Left colon (tissue), 2 donors: ENCODE measurements around the gene TOMM7. TPM values are rescaled to one million over a fixed set of nuclear protein-coding genes. Genes with fewer than 3 reads are reported as not detected.
"Not testable (repeated sequence)": the region's sequence is repeated elsewhere in the genome, so short reads cannot be mapped to it uniquely, and the experiment has no call there.

Experiments
- ATAC-seq: fragments of 200-7000 bp; cut with Tn5 transposase; one replicate; pipeline ENCODE4 v1.9.1; 2020; ENCODE audit warnings: mild to moderate bottlenecking, moderate library complexity
- DNase-seq, 2 donors: peaks; one replicate each; pipeline ENCODE4 v3.0.0-alpha.2; 2020
- intact Hi-C, 2 donors: fragments of 100-400 bp; cut with DNase I in 1 of 2; cut with micrococcal nuclease in 1 of 2; formaldehyde crosslinking; loops; one replicate each; pipeline versions ENCODE4 v1.11.2 to v1.14.0; 2022; cut with DNase I, micrococcal nuclease
- total RNA-seq, 2 donors: library from RNA; stranded (reverse); fragmentation: NEBNext Ultra II Directional; extraction: Animal tissue kit (Norgen Biotek cat#: 25700); gene quantifications; one replicate each; pipeline ENCODE4 v1.2.1, GENCODE V29; 2021
- donor health status: DM: no; HTN: no; CAD: no.
- donor health status: DM: yes; HTN: yes; CAD: no.

TOMM7 gene
- total RNA-seq, 2 donors from 2014 or later = 207 to 251 TPM

DNA sequence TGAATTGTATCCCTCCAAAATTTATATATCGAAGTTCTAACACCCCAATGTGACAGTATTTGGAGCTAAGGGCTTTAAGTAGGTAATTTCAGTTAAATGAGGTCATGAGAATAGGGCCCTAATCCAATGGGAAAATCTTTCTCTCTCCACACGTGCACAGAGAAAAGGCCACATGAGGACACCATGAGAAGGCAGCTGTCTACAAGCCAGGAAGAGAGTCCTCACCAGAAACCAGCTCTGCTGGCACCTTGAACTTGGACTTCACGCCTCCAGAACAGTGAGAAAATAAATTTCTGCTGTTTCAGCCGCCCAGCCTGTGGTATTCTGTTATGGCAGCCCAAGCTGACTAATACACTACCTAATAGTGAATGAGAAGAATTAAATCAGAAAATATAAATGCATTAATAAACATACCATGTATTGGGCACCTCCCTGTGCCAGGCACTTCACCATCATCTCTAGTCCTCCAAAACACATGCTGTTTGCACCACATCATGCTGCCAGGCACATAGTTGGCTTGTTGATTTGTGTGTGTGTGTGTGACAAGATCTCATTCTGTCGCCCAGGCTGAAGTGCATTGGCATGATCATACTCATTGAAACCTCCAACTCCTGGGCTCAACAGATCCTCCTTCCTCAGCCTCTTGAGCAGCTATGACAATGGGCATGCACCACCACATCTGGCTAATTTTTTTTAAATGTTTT lies 9.1 kb upstream of the TOMM7 start:
- intact Hi-C loops = no loop called here
- DNase-seq (no peak), ATAC-seq (no peak)

DNA sequence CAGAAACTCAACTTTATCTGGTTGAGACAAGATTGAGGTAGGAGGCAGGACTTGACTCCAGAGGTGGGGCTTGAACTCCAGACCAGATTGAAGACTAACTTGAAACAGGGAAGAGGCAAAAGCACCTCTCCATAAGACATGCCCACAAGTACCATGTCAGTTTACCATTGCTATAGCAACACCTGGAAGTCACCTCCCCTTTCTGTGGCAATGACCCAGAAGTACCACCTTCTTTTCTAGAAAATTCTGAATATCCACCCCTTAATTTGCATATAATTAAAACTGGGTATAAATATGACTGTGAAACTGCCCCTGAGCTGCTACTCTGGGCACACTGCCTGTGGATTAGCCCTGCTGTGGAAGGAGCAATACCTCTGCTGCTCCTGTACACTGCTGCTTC lies 4.9 kb upstream of the TOMM7 start:
- ATAC-seq (no peak), DNase-seq (no peak)
- intact Hi-C loops = loop anchor here in 1 of 2 donors (10.0 kb wide), 1 partner anchor 187 kb away; the partner anchor contains the start of gene HYCC1

DNA sequence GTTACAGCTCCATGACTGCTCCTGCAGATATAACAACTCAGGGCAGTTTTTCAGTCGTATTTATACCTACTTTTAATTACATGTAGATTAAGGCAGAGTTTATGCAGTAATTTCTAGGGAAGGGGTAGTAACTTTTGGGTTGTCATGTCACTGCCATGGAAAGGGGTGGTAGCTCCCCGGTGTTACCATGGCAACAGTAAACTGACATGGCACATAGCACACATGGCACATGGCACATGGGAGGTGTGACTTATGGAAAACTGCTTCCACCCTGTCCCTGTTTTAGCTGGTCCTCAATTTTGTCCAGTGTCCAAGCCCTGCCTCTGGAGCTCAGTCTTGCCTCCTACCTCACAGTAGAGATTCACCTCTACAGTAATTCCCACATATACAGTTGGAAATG lies 3.9 kb upstream of the TOMM7 start:
- ATAC-seq (no peak), DNase-seq (no peak)
- intact Hi-C loops = loop anchor here in 1 of 2 donors (10.0 kb wide), 1 partner anchor 188 kb away; the partner anchor contains the start of gene HYCC1

DNA sequence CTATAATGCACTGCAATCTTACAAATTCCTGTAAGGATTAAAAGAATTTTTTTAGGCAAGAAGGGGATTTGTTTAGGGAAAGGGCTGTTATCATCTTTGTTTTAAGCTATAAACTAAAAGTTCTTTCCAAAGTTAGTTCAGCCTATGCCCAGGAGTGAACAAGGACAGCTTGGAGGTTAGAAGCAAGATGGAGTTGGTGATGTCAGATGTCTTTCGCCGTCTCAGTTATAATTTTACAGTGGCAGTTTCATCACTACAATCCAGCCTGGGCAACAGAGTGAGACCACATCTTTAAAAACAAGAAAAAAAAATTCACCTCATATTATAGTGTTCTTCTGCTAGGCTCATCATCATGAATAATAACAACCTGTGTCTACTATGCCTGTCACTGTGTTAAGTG lies 2.1 kb upstream of the TOMM7 start:
- ATAC-seq (no peak), DNase-seq (no peak)
- intact Hi-C loops = loop anchor here in 1 of 2 donors (10.0 kb wide), 1 partner anchor 190 kb away; the partner anchor contains the start of gene HYCC1

DNA sequence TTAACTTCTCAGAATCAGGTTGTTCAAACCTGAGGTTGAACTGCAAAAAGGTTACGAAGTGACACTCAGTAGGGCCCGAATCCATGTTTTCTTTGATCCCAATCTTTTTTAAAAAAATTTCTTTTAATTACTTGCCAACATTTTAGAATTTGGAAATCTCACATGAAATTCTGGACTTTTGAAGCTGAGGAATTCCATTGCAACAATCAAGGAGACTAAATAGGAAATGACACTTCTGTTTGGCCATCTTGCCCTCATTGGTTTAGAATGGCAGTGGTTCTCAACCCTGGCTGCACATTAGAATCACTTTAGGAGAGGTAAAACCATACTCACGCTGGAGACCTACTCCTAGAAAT lies 471 bp upstream of the TOMM7 start:
- ATAC-seq (peak; percentile 3), DNase-seq (no peak)
- intact Hi-C loops = loop anchor here in 1 of 2 donors (10.0 kb wide), 1 partner anchor 192 kb away; the partner anchor contains the start of gene HYCC1

DNA sequence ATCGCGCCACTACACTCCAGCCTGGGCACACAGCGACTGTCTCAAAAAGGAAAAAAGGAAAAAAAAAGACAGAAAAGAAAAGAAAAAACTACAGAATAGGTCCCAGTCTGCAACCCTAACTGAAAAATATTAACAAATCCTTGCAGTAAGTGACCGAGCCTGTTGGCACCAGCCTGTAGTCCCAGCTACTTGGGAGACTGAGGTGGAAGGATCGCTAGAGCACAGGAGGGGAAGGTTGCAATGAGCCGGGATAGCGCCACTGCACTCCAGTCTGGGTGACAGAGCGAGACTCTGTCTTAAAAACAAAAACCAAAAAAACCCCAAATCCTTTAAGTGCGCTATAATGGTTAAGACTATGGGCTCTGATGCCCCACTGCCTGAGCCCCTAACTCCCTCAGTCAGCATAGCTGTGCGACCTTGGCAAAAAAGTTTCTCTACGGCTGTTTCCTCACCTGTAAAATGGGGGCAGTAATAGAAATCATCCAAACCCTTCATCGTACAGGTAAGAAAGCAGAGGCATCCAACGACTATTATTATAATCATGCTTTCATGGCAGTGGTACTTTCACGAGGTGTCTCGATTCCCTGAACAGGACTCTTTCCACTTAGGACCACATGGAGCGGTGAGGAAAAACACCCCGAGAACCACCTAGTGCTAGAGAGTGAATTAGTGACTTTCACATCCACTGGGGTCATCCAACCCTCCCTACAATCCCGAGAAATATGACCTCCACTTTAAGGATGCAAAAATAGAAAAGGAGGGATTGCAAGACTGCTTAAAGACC lies 755 bp downstream of the TOMM7 start:
- intact Hi-C loops = loop anchor here in 1 of 2 donors (10.0 kb wide), 1 partner anchor 193 kb away; the partner anchor contains the start of gene HYCC1
- DNase-seq (peak in 1 of 2 donors; percentile 9), ATAC-seq (peak; percentile 31)

DNA sequence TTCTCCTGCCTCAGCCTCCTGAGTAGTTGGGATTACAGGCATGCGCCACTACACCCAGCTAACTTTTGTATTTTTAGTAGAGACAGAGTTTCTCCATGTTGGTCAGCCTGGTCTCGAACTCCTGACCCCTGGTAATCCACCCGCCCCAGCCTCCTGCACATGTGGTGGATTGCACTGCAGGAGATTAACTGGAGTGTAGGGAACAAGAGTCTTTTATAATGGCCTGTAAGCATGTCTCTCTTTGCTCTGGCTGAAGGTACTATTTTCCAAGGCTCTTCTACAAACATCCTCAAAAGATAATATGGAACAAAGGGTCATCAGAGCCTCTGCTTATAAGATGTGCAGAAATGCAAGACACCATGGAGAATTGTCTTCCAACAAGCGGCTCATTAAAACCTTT lies 3.2 kb downstream of the TOMM7 start:
- intact Hi-C loops = no loop called here
- DNase-seq (no peak), ATAC-seq (no peak)

DNA sequence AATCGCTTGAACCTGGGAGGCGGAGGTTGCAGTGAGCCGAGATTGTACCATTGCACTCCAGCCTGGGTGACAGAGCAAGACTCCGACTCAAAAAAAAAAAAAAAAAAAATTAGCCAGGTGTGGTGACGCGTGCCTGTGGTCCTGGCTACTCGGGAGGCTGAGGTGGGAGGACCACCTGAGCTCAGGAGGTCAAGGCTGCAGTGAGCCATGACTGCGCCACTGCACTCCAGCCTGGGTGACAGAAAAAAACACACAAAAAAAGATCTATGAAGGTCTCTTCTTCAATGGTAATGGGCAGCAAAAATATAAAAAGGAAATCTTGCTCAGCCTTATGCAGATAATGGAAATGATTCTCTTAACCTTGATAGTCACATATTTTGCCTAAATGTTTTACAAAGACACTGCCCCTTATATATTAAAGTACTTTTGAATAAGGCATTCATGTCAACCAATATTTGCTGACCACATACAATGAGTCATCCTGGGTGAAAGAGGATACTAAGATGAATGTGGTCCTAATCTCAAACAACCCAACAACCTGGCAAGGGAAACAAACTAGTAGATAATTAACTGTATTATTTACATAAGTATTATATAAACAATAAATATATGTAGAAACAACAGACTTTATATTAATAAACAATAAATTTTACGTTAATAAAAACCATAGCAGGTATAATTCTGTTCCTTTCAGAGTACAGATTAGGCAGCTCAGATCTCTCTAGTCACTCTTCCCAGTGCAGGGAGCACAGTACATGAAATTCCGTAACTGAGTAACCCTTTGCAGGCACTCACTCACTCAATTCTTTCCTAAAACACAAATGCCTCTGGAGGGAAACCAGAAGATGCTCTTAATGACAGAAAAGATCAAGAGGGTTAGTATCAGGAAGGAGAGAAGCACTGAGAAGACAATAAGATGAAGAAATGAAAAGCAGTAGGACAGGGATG lies 8.1 kb downstream of the TOMM7 start:
- DNase-seq = no peak
- no peak for ATAC-seq
- intact Hi-C loops = no loop called here

DNA sequence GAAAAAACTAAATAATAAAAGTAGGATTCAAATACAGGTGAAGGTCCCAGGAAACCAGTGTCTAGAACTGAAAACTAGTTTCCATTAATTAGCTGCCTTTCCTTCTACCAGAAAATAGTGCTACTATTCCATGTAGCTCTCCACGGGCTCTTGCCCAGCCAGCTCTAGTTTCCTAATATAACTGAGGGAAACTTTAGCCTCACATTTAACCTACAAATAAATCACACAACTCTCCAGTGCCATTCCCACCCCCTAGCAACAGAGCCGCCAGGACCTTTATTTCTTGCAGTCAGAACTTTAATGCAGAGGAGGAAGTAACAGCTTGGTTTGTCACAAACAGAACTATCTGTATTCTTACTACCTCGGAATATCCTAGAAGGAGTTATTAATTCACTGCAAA lies 10.3 kb downstream of the TOMM7 start:
- ATAC-seq = no peak

DNA sequence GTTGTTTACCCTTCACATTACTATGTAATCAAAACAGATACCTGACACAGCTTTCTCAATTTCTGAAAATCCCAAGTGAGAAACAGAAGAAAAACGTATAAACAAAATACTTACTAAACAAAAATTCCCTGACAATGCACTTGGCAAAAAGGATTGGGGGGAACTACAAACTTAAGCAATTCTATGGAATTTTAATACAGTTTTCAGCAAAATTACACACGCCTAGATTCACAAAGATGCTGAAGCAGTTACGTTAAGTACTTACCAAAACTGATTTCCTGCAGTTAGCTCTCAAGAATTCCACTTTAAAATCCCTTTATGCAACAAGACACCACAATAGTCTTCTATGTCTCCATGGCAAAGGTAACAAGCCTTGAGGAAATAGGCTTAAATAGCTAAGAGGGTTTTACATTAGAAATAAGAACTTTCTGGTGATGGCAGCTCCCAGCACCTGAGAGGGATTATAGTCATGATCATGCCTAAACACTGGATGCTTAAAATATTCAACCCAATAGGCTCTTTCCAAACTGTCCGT lies 10.8 kb downstream of the TOMM7 start:
- intact Hi-C loops = no loop called here
- DNase-seq (no peak), ATAC-seq (no peak)

More for the DNA sequence above, 10.3 kb downstream of the TOMM7 start:
- DNase-seq = no peak
- intact Hi-C loops = no loop called here

DNA sequence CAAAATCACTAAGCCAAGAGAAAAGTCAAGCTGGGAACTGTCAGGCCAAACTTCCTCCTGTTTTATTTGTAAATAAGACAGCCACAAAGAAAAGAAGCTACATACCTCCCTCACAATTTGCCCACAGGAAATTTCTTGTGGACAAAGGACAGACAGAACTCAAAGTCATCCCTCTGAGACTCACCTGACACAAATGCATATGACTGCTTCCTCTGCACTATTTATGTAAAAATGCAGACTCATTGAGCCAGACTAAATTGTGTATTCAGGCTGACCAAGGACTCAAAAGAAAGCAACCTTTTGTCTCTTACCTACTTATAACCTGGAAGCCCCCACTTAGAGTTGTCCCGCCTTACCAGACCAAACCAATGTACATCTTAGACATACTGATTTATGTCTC lies 11.8 kb downstream of the TOMM7 start:
- no peak for ATAC-seq
- no peak for DNase-seq
- intact Hi-C loops = no loop called here

DNA sequence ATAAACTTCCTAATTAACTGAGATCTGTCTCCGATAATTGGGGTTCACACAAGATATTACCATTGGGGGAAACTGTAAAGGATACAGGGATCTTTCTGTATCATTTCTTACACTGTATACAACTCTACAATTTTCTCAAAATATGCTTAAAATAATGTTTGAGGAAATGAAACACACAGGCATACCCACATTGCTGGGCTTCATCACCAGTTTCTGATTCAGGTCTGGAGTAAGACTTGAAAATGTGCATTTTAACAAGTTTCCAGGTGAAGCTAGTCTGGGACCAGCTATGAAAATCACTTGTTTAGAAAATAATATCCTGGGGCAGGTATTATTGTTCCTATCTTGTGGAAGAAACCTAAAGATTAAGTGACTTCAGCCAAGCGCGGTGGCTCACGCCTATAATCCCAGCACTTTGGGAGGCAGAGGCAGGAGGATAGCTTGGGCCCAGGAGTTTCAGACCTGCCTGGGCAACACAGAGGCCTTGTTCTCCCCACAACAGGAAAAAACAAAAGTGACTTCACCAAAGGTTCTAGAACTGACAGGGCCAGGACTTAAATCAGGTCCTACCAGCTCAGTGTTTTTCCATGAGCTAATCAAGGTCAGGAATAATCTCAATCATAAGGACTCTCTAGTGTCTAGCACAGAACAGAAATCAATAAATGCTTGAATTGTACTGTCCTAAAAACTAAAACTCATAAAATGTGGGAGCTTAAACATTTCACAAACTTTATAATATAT lies 12.6 kb downstream of the TOMM7 start:
- intact Hi-C loops = no loop called here

DNA sequence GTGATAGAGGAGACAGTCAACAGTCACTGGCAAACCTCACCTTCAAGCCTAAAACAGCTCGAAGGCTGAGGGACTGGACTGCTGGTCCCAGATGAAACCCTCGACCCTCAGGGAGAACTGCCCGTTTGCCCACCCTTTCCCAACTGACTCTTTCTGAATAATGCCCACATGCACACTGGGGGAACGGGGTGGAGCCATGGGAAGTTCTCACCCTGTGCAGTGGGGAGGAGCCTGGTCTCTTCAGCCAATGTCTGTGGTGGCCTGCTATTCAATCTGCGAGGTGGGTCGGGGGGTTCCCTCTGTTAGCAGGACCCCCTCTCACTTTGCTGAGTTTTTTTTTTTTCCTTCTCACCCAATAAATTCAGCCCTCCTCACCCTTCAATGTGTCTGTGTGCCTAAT lies 14.5 kb downstream of the TOMM7 start:
- intact Hi-C loops = no loop called here
- no peak for DNase-seq
- no peak for ATAC-seq

More for the DNA sequence above, 12.6 kb downstream of the TOMM7 start:
- ATAC-seq = no peak
- DNase-seq = no peak

DNA sequence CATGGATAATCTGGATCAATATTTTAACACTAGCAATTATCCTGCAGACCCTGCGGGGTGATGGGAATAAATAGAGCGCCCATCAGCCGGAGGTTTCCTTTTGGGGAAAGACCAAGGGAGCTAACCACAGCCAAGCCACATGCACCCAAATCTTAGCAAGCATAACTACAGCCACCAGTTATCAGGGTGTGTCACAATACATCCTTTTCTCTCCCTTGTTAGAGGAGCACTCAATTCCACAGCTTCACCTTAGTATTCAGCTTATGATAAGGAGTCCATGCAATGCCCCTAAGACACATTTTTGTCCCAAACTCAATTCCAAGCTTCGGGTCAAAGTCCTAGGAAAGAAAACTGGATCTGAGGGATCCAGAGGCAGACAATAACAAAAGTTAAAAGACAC lies 15.9 kb downstream of the TOMM7 start:
- ATAC-seq (no peak), DNase-seq (no peak)
- intact Hi-C loops = no loop called here

DNA sequence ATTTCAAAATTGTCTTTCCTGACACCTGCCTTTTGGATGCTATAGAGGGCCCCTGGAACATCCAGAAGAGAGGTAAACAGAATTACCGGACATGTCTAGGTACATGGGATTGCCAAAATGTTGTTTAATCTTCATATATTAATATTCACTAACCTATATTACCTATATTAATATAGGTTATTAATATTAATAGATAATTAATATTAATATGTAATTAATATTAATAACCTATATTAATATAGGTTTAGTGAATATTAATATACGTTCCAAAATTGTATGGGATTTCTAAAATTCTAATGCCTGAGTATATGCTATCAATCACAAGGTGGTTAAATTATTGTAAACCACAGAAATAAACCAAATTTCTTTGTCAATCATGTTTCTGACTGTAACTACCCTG lies 17.4 kb downstream of the TOMM7 start:
- intact Hi-C loops = no loop called here
- ATAC-seq (no peak), DNase-seq (no peak)

DNA sequence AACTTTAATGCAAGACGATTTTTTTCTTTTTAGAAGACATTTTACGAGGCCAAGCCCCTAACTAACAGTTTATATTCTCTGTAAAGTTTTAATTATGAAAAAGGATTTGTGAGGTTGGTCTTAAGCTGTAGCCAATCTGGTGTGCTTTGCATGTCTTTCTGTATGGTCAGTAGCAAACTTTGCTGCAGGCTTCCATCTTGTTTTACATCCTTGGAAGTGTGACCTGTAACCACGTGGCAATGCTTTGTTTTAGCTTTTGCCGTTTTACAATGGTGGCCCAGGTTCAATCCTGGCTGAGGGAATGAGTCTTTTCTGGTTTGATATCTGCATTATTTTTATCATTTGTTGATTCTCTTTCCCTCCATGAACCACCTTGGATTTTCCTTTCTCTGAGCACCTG lies 19.8 kb downstream of the TOMM7 start:
- intact Hi-C loops, ATAC-seq: not testable (repeated sequence)

DNA sequence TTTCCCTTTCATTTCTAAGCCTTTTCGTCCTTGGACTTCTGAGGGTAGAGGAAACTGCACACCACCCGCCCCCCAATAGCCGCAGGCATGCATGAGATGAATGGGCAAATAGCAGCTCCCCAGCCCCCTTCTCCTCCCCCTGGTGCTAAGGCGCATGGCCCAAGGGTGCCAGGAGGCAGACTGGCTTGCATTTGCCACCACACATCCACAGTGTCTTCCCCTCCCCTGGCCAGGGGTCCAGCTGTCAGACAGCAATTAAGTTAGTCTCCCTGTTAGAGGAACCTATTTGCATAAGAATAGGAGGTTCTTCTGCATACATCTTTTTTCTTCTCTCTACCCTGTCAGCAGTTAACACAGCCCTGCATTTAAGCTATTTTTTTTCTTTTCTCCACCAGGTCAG lies 20.2 kb downstream of the TOMM7 start:
- intact Hi-C loops = no loop called here
- no peak for DNase-seq
- ATAC-seq = no peak

More for the DNA sequence above, 19.8 kb downstream of the TOMM7 start:
- not testable (repeated sequence) for DNase-seq

DNA sequence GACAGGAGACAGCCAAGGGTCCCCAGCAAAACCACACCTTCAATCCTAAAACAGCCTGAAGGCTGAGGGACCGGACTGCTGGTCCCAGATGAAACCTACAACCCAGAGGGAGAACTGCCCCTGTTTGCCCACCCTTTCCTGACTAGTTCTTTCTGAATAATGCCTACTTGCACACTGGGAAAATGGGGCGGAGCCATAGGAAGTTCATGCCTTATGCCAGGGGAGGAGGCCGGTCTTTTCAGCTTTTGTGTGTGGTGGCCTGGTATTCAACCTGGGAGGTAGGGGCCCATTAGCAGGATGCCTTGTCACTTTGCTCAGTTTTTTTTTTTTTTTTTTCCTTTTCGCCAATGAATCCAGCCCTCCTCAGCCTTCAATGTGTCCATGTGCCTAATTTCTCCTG lies 20.7 kb downstream of the TOMM7 start:
- intact Hi-C loops = no loop called here
- no peak for ATAC-seq
- DNase-seq = no peak
